ENCODE results near the gene MXI1. TPM values are rescaled to one million over a fixed set of nuclear protein-coding genes. Genes with fewer than 3 reads are reported as not detected.

MXI1 gene
- polyA plus RNA-seq, 1 donor = 22.9 TPM

DNA sequence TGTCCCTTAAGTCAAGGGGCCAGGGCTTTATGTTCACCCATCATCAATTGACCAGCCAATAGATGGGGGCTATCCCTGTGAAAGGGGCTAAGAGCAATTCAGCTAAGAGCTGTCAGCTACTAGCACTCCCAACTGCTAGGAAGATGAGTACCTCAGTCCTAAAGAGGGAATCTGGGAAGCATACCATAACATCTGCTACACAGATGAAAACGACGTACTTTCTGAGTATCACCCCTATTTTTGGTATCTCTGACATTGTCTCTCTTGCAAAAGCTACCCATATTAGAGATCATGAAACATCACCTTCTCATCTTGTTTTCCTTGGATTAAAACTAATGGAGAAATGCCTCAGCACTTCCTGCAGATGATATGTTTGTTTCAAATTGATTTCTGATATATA is 104.8 kb downstream of the MXI1 start:
- Histone ChIP-seq H3K4me3 (ENCODE audit: low read length) (no peak overlapping the region), H3K9me3 (ENCODE audit: control insufficient read depth, low read depth, low read length) (no peaks in the 10 kb centered on the region), H3K4me1 (ENCODE audit: control insufficient read depth, insufficient read depth, low read length) (no peaks in the 10 kb centered on the region), H3K27me3 (ENCODE audit: control insufficient read depth, insufficient read depth, low read length) (no peaks in the 10 kb centered on the region), H3K27ac (ENCODE audit: low read length) (no peak overlapping the region), H3K36me3 (ENCODE audit: control insufficient read depth, insufficient read depth, low read length) (no peaks in the 10 kb centered on the region)
- no peak for DNase-seq
- no CpG with 5 or more reads among the region's 2 CpGs for WGBS (ENCODE audit: insufficient coverage, low lambda C conversion rate)

DNA sequence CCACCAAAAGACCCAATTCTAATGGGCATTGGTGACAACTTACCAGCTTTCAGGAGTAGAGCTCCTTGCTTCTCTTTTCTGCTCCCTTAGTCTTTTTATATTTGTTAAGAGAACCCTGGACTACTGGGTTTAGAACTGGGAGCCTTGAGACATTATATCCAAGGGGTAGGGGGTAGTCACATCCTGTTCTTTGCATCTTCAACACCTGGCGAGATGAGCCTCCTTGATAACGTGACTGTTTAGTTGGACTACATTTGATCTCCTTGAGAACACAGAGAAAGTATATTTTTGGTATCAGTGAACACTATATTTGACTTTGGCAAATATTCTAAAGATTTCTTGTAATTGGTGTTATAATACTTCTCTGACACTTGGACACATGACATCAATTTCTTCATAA is 106.3 kb downstream of the MXI1 start:
- DNase-seq = no peak
- H3K27me3 ChIP-seq (ENCODE audit: control insufficient read depth, insufficient read depth, low read length) = no peaks in the 10 kb centered on the region
- no peak overlapping the region for H3K27ac ChIP-seq (ENCODE audit: low read length)
- H3K9me3 ChIP-seq (ENCODE audit: control insufficient read depth, low read depth, low read length) = no peaks in the 10 kb centered on the region
- no peaks in the 10 kb centered on the region for H3K36me3 ChIP-seq (ENCODE audit: control insufficient read depth, insufficient read depth, low read length)
- no peaks in the 10 kb centered on the region for H3K4me1 ChIP-seq (ENCODE audit: control insufficient read depth, insufficient read depth, low read length)
- 100% methylated on average over 1 of the region's 2 CpGs for WGBS (ENCODE audit: insufficient coverage, low lambda C conversion rate)
- H3K4me3 ChIP-seq (ENCODE audit: low read length) = no peak overlapping the region

DNA sequence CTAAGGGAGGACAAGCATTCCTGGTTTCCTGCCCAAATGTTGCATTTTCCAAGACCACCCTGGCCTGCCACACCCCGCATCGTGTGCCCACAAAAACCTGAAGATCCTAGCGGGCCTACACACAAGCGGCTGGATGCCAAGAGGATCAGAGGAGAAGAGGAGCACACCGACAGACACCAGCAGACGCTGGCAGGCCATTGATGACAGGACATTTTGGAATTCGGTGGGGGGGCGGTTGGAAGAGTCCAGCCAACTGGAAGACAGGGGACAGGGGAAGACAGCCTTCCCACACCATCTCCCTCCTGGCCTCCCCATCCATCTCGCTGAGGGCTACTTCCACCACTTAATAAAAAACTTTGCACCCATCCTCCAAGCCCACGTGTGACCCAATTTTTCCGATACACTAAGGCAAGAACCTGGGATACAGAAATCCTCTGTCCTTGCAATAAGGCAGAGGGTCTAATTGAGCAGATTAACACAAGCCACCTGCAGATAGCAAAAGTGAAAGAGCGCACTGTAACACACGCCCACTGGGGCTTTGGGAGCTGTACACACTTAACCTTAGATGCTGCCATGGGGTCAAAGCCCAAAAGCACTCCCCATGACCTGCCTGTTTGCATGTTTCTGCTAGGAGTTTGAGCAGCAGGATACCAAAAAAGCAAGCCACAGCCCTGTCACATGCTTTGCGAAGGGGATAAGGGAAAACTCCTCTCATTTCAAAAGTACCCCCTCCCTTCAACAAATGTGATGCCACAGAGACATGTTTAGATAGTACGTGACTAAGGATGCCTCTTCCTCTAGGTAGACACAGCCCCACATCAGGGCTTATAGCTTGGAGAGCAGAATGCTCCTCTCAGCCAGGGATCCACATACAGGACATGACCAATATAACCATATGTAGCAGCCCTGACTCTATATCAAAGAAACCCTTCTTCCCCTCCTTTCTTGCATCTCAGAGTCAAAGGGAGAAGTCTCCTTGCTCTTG is 110.8 kb downstream of the MXI1 start:
- no peak overlapping the region for H3K4me3 ChIP-seq (ENCODE audit: low read length)
- H3K9me3 ChIP-seq (ENCODE audit: control insufficient read depth, low read depth, low read length) = peaks cover 8% of the 10 kb centered on the region
- no peak for DNase-seq
- H3K36me3 ChIP-seq (ENCODE audit: control insufficient read depth, insufficient read depth, low read length) = no peaks in the 10 kb centered on the region
- no CpG with 5 or more reads among the region's 15 CpGs for WGBS (ENCODE audit: insufficient coverage, low lambda C conversion rate)
- no peaks in the 10 kb centered on the region for H3K27me3 ChIP-seq (ENCODE audit: control insufficient read depth, insufficient read depth, low read length)
- H3K4me1 ChIP-seq (ENCODE audit: control insufficient read depth, insufficient read depth, low read length) = no peaks in the 10 kb centered on the region
- no peak overlapping the region for H3K27ac ChIP-seq (ENCODE audit: low read length)

DNA sequence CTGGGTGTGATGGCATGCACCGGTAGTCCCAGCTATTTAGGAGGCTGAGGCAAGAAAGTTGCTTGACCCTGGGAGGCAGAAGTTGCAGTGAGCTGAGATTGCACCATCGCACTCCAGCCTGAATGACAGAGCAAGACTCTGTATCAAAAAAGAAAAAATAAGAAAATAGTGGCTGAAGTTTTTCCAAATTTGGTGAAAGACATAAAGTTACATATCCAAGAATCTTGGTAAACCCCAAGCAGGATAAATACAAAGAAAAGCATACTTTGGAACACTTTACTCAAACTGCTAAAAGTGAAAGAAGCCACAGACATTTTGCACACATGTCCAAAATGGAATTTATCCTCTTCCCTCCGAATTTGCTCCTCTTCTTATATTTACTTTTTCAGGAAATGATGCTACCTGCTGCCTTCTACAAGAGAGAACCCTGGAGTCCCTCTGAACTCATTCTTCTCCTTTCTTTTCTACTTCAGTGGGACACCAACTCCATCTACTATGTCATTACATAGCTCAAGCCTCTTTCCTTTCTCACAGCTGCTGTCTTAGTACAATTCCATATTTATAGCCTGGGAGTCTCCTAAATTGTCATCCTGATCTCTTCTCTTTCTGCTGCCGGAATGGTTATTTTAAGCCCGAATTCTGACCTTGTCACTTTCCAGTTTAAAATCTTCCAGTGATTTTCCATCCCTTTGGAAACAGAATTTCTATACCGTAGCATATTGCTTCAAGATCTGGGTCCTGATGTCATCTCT is 114.6 kb downstream of the MXI1 start:
- no peak overlapping the region for H3K27ac ChIP-seq (ENCODE audit: low read length)
- WGBS (ENCODE audit: insufficient coverage, low lambda C conversion rate) = no CpG with 5 or more reads among the region's 6 CpGs
- peaks cover 8% of the 10 kb centered on the region for H3K9me3 ChIP-seq (ENCODE audit: control insufficient read depth, low read depth, low read length)
- no peaks in the 10 kb centered on the region for H3K4me1 ChIP-seq (ENCODE audit: control insufficient read depth, insufficient read depth, low read length)
- no peak for DNase-seq
- no peaks in the 10 kb centered on the region for H3K36me3 ChIP-seq (ENCODE audit: control insufficient read depth, insufficient read depth, low read length)
- peaks cover 4% of the 10 kb centered on the region for H3K27me3 ChIP-seq (ENCODE audit: control insufficient read depth, insufficient read depth, low read length)
- H3K4me3 ChIP-seq (ENCODE audit: low read length) = no peak overlapping the region

GRCh38 chr10:110323503-110323902 is 116.1 kb downstream of the MXI1 start:
- Histone ChIP-seq H3K4me1 (ENCODE audit: control insufficient read depth, insufficient read depth, low read length) (peaks cover 3% of the 10 kb centered on the region), H3K27ac (ENCODE audit: low read length) (no peak overlapping the region), H3K9me3 (ENCODE audit: control insufficient read depth, low read depth, low read length) (peaks cover 8% of the 10 kb centered on the region), H3K36me3 (ENCODE audit: control insufficient read depth, insufficient read depth, low read length) (no peaks in the 10 kb centered on the region), H3K4me3 (ENCODE audit: low read length) (no peak overlapping the region), H3K27me3 (ENCODE audit: control insufficient read depth, insufficient read depth, low read length) (peaks cover 4% of the 10 kb centered on the region)
- 100% methylated on average over 1 of the region's 2 CpGs for WGBS (ENCODE audit: insufficient coverage, low lambda C conversion rate)
- DNase-seq = no peak

DNA sequence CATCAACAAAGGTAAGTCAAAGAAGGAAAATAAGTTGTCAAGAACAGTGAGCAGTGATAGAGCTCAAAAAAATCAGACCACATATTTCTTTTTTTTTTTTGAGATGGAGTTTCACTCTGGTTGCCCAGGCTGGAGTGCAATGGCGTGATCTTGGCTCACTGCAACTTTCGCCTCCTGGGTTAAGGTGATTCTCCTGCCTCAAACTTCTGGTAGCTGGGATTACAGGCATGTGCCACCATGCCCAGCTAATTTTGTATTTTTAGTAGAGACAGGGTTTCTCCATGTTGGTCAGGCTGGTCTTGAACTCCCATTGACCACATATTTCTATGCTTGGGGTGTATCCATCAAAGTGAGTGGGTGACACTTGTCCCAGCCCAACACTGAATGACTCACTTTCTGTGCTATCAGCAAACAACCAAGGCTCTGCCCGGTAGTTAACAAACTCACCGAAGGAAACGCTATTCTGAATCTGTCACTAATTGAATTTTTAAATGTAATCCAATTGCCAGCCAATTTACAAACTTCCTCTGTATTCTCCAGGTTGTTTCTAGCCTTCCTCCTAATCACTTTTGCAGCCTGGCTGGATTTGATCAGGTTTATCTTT is 116.9 kb downstream of the MXI1 start:
- H3K9me3 ChIP-seq (ENCODE audit: control insufficient read depth, low read depth, low read length) = peaks cover 8% of the 10 kb centered on the region
- H3K27me3 ChIP-seq (ENCODE audit: control insufficient read depth, insufficient read depth, low read length) = peaks cover 4% of the 10 kb centered on the region
- WGBS (ENCODE audit: insufficient coverage, low lambda C conversion rate) = no CpG with 5 or more reads among the region's 5 CpGs
- H3K36me3 ChIP-seq (ENCODE audit: control insufficient read depth, insufficient read depth, low read length) = no peaks in the 10 kb centered on the region
- H3K4me1 ChIP-seq (ENCODE audit: control insufficient read depth, insufficient read depth, low read length) = peaks cover 3% of the 10 kb centered on the region
- no peak overlapping the region for H3K4me3 ChIP-seq (ENCODE audit: low read length)
- no peak for DNase-seq
- H3K27ac ChIP-seq (ENCODE audit: low read length) = no peak overlapping the region

DNA sequence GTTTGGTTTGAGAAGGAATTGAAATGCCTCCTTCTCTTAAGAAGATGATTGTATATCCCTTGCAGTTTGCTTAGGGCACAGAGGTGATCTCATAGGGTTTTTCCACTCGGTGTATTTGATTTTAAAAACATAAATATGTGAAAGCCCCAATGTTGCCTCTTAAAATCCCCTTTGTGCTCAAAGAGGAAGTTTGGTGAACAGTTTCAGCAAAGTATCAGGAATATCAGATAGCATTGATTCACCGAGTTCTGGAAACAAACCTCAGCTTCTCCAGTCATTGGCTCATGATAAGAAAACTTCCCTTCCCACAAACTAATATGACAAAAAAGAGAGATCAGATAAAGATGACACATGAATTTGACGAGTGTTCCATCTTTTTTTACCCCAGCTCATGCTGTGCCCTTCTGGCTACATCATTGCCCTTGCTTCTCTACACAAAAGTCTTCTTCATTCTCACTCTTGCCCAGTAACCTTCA is 117.4 kb downstream of the MXI1 start:
- peaks cover 4% of the 10 kb centered on the region for H3K27me3 ChIP-seq (ENCODE audit: control insufficient read depth, insufficient read depth, low read length)
- H3K4me1 ChIP-seq (ENCODE audit: control insufficient read depth, insufficient read depth, low read length) = peaks cover 3% of the 10 kb centered on the region
- no peak overlapping the region for H3K4me3 ChIP-seq (ENCODE audit: low read length)
- H3K36me3 ChIP-seq (ENCODE audit: control insufficient read depth, insufficient read depth, low read length) = no peaks in the 10 kb centered on the region
- H3K9me3 ChIP-seq (ENCODE audit: control insufficient read depth, low read depth, low read length) = peaks cover 12% of the 10 kb centered on the region
- no peak for DNase-seq
- 83% methylated on average over 1 of the region's 3 CpGs for WGBS (ENCODE audit: insufficient coverage, low lambda C conversion rate)
- H3K27ac ChIP-seq (ENCODE audit: low read length) = no peak overlapping the region

- DNase-seq = peak in 1 of 2 donors; percentile 40
- Histone ChIP-seq H3K36me3 (ENCODE audit: control insufficient read depth, insufficient read depth, low read length) (no peaks in the 10 kb centered on the region), H3K4me3 (ENCODE audit: low read length) (no peak overlapping the region), H3K9me3 (ENCODE audit: control insufficient read depth, low read depth, low read length) (peaks cover 23% of the 10 kb centered on the region), H3K27me3 (ENCODE audit: control insufficient read depth, insufficient read depth, low read length) (peaks cover 4% of the 10 kb centered on the region), H3K4me1 (ENCODE audit: control insufficient read depth, insufficient read depth, low read length) (peaks cover 3% of the 10 kb centered on the region), H3K27ac (ENCODE audit: low read length) (peak overlapping the region; percentile 39)
- 100% methylated on average over 2 of the region's 4 CpGs for WGBS (ENCODE audit: insufficient coverage, low lambda C conversion rate)
Observed at GRCh38 chr10:110326351-110327032, 119.1 kb downstream of the MXI1 start.

GRCh38 chr10:110327262-110327914 is 120.0 kb downstream of the MXI1 start:
- Histone ChIP-seq H3K4me1 (ENCODE audit: control insufficient read depth, insufficient read depth, low read length) (peaks cover 3% of the 10 kb centered on the region), H3K4me3 (ENCODE audit: low read length) (no peak overlapping the region), H3K9me3 (ENCODE audit: control insufficient read depth, low read depth, low read length) (peaks cover 24% of the 10 kb centered on the region), H3K27me3 (ENCODE audit: control insufficient read depth, insufficient read depth, low read length) (peaks cover 4% of the 10 kb centered on the region), H3K27ac (ENCODE audit: low read length) (peak overlapping the region; percentile 58), H3K36me3 (ENCODE audit: control insufficient read depth, insufficient read depth, low read length) (no peaks in the 10 kb centered on the region)
- DNase-seq = peak; percentile 53 to 79
- WGBS (ENCODE audit: insufficient coverage, low lambda C conversion rate) = 50% methylated on average over 2 of the region's 5 CpGs

All from large intestine (tissue), 3 donors.